GM11168 (cell line): ENCODE results near the gene HCLS1.

Source experiments
- in situ Hi-C: fragments of 300-500 bp; cut with MboI; formaldehyde crosslinking; loops from one replicate; pipeline ENCODE4 v1.12.0; 2022; ENCODE audit warnings: low sequenced_read_pairs; ENCODE audit not compliant: unreplicated experiment

Gene HCLS1

GRCh38 chr3:121659586-121659985 is 1.1 kb downstream of the HCLS1 start:
- in situ Hi-C loops, result no loop called here

GRCh38 chr3:121658716-121659435 is 1.8 kb downstream of the HCLS1 start:
- in situ Hi-C loops, result no loop called here

GRCh38 chr3:121654493-121655385 is 6.0 kb downstream of the HCLS1 start:
- in situ Hi-C loops, result no loop called here

GRCh38 chr3:121651684-121652083 is 9.0 kb downstream of the HCLS1 start:
- in situ Hi-C loops, result no loop called here

GRCh38 chr3:121649645-121650044 is 11.1 kb downstream of the HCLS1 start:
- in situ Hi-C loops, result no loop called here

- in situ Hi-C loops, result no loop called here
These were observed 12.3 kb downstream of the HCLS1 start for GRCh38 chr3:121648219-121648958.

- in situ Hi-C loops, result no loop called here
These were observed 15.6 kb downstream of the HCLS1 start for GRCh38 chr3:121645054-121645453.

GRCh38 chr3:121642601-121643314 is 17.9 kb downstream of the HCLS1 start:
- in situ Hi-C loops, result no loop called here

- in situ Hi-C loops, result no loop called here
These were observed 19.6 kb downstream of the HCLS1 start for GRCh38 chr3:121641127-121641526.

- in situ Hi-C loops, result no loop called here
These were observed 22.8 kb downstream of the HCLS1 start for GRCh38 chr3:121637922-121638321.

- in situ Hi-C loops, result no loop called here
These were observed 30.3 kb downstream of the HCLS1 start for GRCh38 chr3:121630355-121630754.

GRCh38 chr3:121629601-121630000 is 31.1 kb downstream of the HCLS1 start:
- in situ Hi-C loops, result no loop called here

- in situ Hi-C loops, result no loop called here
These were observed 33.1 kb downstream of the HCLS1 start for GRCh38 chr3:121627622-121628021.

GRCh38 chr3:121627211-121627610 is 33.5 kb downstream of the HCLS1 start:
- in situ Hi-C loops, result no loop called here

- in situ Hi-C loops, result no loop called here
These were observed 34.2 kb downstream of the HCLS1 start for GRCh38 chr3:121626495-121626894.

- in situ Hi-C loops, result no loop called here
These were observed 36.4 kb downstream of the HCLS1 start for GRCh38 chr3:121624147-121624899.

GRCh38 chr3:121621491-121621890 is 39.2 kb downstream of the HCLS1 start:
- in situ Hi-C loops, result no loop called here

GRCh38 chr3:121619691-121620090 is 41.0 kb downstream of the HCLS1 start:
- in situ Hi-C loops, result no loop called here

GRCh38 chr3:121606106-121606505 is 54.6 kb downstream of the HCLS1 start:
- in situ Hi-C loops, result no loop called here
